ENCODE measurements around the gene SLC44A1.
A peak's percentile ranks its signal among the peaks of the same experiment; 100 is the strongest.
"Not testable (repeated sequence)": the region's sequence is repeated elsewhere in the genome, so short reads cannot be mapped to it uniquely, and the experiment has no call there.

Gene SLC44A1

DNA sequence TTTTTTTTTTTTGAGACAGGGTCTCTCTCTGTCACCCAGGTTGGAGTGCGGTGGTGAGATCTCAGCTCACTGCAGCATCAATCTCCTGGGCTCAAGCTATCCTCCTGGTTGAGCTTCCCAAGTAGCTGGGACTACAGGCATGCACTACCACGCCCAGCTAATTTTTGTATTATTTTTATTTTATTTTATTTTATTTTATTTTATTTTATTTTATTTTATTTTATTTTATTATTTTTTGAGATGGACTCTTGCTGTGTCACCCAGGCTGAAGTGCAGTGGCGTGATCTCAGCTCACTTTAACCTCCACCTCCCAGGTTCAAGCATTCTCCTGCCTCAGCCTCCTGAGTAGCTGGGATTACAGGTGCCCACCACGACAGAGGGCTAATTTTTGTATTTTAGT, 12.1 kb downstream of the SLC44A1 start:
- H3K4me3 ChIP-seq (ENCODE audit: low read length); H3K36me3 ChIP-seq (ENCODE audit: insufficient read depth, low read depth, low read length); H3K27me3 ChIP-seq (ENCODE audit: insufficient read depth, low read length); H3K27ac ChIP-seq (ENCODE audit: low read length); H3K9me3 ChIP-seq (ENCODE audit: insufficient read depth, low read depth, low read length); H3K9ac ChIP-seq (ENCODE audit: low read depth, low read length): not testable (repeated sequence)
- peaks cover 30% of the 10 kb centered on the region for H3K4me1 ChIP-seq (ENCODE audit: insufficient read depth, low read length)

DNA sequence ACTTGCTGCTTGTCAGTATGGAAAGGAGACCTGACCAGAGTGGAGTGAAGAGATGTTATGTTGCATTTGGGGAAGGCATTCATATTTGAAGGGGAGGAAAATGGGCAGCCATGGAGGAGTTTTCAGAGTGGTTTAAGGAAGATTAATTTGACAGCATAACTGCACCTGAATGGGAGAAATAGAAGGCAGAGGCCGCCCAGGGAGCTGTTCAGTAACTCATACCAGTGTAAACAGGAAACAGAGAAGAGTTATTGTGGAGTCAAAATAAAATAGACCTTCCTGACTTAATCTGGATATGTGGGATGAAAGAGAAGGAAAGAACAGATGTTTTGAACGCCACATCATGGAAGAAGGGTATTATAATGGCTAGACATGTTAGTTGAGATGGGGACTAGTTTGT, 13.4 kb downstream of the SLC44A1 start:
- Histone ChIP-seq H3K4me3 (ENCODE audit: low read length) (no peak overlapping the region), H3K9ac (ENCODE audit: low read depth, low read length) (no peak overlapping the region)

GRCh38 chr9:105258225-105258737, 13.8 kb downstream of the SLC44A1 start:
- Histone ChIP-seq H3K27ac (ENCODE audit: low read length) (no peak overlapping the region), H3K27me3 (ENCODE audit: insufficient read depth, low read length) (no peaks in the 10 kb centered on the region), H3K9ac (ENCODE audit: low read depth, low read length) (no peak overlapping the region), H3K4me1 (ENCODE audit: insufficient read depth, low read length) (peaks cover 23% of the 10 kb centered on the region), H3K9me3 (ENCODE audit: insufficient read depth, low read depth, low read length) (no peaks in the 10 kb centered on the region), H3K4me3 (ENCODE audit: low read length) (no peak overlapping the region), H3K36me3 (ENCODE audit: insufficient read depth, low read depth, low read length) (no peaks in the 10 kb centered on the region)

More for the DNA sequence above, 13.4 kb downstream of the SLC44A1 start:
- Histone ChIP-seq H3K4me1 (ENCODE audit: insufficient read depth, low read length) (peaks cover 23% of the 10 kb centered on the region), H3K27ac (ENCODE audit: low read length) (no peak overlapping the region), H3K27me3 (ENCODE audit: insufficient read depth, low read length) (no peaks in the 10 kb centered on the region), H3K9me3 (ENCODE audit: insufficient read depth, low read depth, low read length) (no peaks in the 10 kb centered on the region), H3K36me3 (ENCODE audit: insufficient read depth, low read depth, low read length) (no peaks in the 10 kb centered on the region)

DNA sequence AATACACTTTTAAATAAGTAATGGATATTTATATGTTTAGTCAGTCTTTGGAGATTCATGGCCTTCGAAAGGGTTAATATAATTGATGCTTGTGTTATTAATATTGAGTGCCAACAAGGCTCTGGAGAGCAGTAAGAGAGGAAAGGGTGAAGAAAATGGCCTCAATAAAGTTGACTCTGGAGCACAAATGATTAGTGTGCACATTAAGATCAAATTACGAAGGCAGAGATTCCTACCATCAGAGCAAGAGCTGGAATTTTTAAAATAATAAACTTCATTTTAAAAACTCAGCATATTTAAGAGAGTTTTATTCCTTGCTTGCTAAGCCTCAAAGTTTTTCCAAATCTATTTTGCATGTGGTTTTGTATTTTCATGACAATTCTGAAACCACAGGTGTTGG, 14.8 kb downstream of the SLC44A1 start:
- Histone ChIP-seq H3K36me3 (ENCODE audit: insufficient read depth, low read depth, low read length) (no peaks in the 10 kb centered on the region), H3K4me3 (ENCODE audit: low read length) (no peak overlapping the region), H3K4me1 (ENCODE audit: insufficient read depth, low read length) (peaks cover 19% of the 10 kb centered on the region), H3K27me3 (ENCODE audit: insufficient read depth, low read length) (no peaks in the 10 kb centered on the region), H3K9me3 (ENCODE audit: insufficient read depth, low read depth, low read length) (no peaks in the 10 kb centered on the region), H3K9ac (ENCODE audit: low read depth, low read length) (no peak overlapping the region), H3K27ac (ENCODE audit: low read length) (no peak overlapping the region)

GRCh38 chr9:105259731-105260612, 15.5 kb downstream of the SLC44A1 start:
- Histone ChIP-seq H3K4me1 (ENCODE audit: insufficient read depth, low read length) (peaks cover 15% of the 10 kb centered on the region), H3K9ac (ENCODE audit: low read depth, low read length) (no peak overlapping the region), H3K27ac (ENCODE audit: low read length) (no peak overlapping the region), H3K4me3 (ENCODE audit: low read length) (0 out of 2 replicates have a peak overlapping the region, but pooled peaks have one; percentile 6), H3K9me3 (ENCODE audit: insufficient read depth, low read depth, low read length) (no peaks in the 10 kb centered on the region), H3K27me3 (ENCODE audit: insufficient read depth, low read length) (no peaks in the 10 kb centered on the region), H3K36me3 (ENCODE audit: insufficient read depth, low read depth, low read length) (no peaks in the 10 kb centered on the region)

DNA sequence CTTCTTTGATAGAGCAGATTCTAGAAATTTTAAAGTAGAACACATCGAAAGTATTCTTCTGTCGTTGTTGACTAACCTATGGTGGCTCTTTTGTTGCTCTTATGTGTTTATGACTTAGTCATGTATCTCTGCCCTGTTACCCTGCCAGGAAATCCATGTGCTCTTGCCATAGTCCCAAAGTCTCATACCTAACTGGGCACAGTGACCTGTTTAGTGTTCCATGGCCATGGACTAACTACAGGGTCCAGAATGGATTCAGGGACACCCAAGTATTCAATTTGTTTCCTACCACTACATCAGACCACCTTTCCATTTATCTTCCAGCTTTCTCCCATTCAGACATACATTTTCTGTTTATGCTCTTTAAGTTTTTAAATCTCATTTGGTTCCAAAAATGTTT, 18.0 kb downstream of the SLC44A1 start:
- H3K4me3 ChIP-seq (ENCODE audit: low read length), result no peak overlapping the region
- H3K4me1 ChIP-seq (ENCODE audit: insufficient read depth, low read length), result peaks cover 15% of the 10 kb centered on the region
- no peaks in the 10 kb centered on the region for H3K36me3 ChIP-seq (ENCODE audit: insufficient read depth, low read depth, low read length)
- H3K9ac ChIP-seq (ENCODE audit: low read depth, low read length), result no peak overlapping the region
- no peaks in the 10 kb centered on the region for H3K27me3 ChIP-seq (ENCODE audit: insufficient read depth, low read length)
- no peak overlapping the region for H3K27ac ChIP-seq (ENCODE audit: low read length)
- no peaks in the 10 kb centered on the region for H3K9me3 ChIP-seq (ENCODE audit: insufficient read depth, low read depth, low read length)

GRCh38 chr9:105264380-105264779, 19.9 kb downstream of the SLC44A1 start:
- Histone ChIP-seq H3K9me3 (ENCODE audit: insufficient read depth, low read depth, low read length) (no peaks in the 10 kb centered on the region), H3K36me3 (ENCODE audit: insufficient read depth, low read depth, low read length) (no peaks in the 10 kb centered on the region), H3K4me3 (ENCODE audit: low read length) (no peak overlapping the region), H3K27ac (ENCODE audit: low read length) (no peak overlapping the region), H3K4me1 (ENCODE audit: insufficient read depth, low read length) (peaks cover 10% of the 10 kb centered on the region), H3K9ac (ENCODE audit: low read depth, low read length) (no peak overlapping the region), H3K27me3 (ENCODE audit: insufficient read depth, low read length) (no peaks in the 10 kb centered on the region)

DNA sequence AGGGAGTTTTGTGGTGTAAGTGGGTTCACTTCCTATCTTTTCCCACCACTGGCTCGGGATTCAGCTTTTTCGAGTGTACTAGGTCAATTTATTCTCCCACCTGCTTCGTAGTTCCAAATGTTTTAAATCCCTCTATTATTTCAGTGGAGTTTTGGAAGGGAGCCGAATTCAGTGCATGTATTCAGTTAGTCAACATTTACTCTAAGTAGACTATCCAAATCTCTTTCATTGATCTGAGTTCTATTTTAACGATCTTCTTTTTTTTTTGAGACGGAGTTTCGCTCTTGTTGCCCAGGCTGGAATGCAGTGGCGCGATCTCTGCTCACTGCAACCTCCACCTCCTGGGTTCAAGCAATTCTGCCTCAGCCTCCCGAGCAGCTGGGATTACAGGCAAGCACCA, 23.8 kb downstream of the SLC44A1 start:
- not testable (repeated sequence) for H3K9ac ChIP-seq (ENCODE audit: low read depth, low read length); H3K4me1 ChIP-seq (ENCODE audit: insufficient read depth, low read length); H3K36me3 ChIP-seq (ENCODE audit: insufficient read depth, low read depth, low read length)

GRCh38 chr9:105269593-105269992, 25.1 kb downstream of the SLC44A1 start:
- H3K36me3 ChIP-seq (ENCODE audit: insufficient read depth, low read depth, low read length), result no peaks in the 10 kb centered on the region
- no peaks in the 10 kb centered on the region for H3K27me3 ChIP-seq (ENCODE audit: insufficient read depth, low read length)
- H3K4me3 ChIP-seq (ENCODE audit: low read length), result no peak overlapping the region
- no peak overlapping the region for H3K9ac ChIP-seq (ENCODE audit: low read depth, low read length)
- no peaks in the 10 kb centered on the region for H3K9me3 ChIP-seq (ENCODE audit: insufficient read depth, low read depth, low read length)
- no peak overlapping the region for H3K27ac ChIP-seq (ENCODE audit: low read length)
- no peaks in the 10 kb centered on the region for H3K4me1 ChIP-seq (ENCODE audit: insufficient read depth, low read length)

More for the DNA sequence above, 23.8 kb downstream of the SLC44A1 start:
- H3K4me3 ChIP-seq (ENCODE audit: low read length); H3K9me3 ChIP-seq (ENCODE audit: insufficient read depth, low read depth, low read length); H3K27ac ChIP-seq (ENCODE audit: low read length); H3K27me3 ChIP-seq (ENCODE audit: insufficient read depth, low read length): not testable (repeated sequence)

GRCh38 chr9:105270711-105271110, 26.3 kb downstream of the SLC44A1 start:
- Histone ChIP-seq H3K27me3 (ENCODE audit: insufficient read depth, low read length) (no peaks in the 10 kb centered on the region), H3K9me3 (ENCODE audit: insufficient read depth, low read depth, low read length) (no peaks in the 10 kb centered on the region), H3K27ac (ENCODE audit: low read length) (no peak overlapping the region), H3K9ac (ENCODE audit: low read depth, low read length) (no peak overlapping the region), H3K36me3 (ENCODE audit: insufficient read depth, low read depth, low read length) (no peaks in the 10 kb centered on the region), H3K4me3 (ENCODE audit: low read length) (no peak overlapping the region), H3K4me1 (ENCODE audit: insufficient read depth, low read length) (no peaks in the 10 kb centered on the region)

DNA sequence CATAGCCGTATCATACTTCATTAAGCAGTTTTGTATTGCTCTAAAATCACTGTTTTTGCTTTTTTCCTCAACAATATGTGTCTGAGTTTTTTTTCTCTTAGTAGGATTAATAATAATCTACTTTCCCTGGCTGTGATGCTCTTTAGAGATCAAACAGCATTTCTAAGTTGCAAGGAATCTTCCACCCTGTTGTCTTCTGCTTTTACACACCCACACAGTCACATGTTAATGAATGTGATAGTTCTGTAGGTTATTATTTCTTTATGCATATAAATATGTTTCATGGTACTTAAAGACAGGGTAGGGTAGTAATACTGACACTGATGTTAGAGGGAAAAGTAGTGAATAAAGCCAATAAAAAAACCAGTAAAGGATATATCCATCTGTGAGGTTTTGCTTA, 29.3 kb downstream of the SLC44A1 start:
- H3K9me3 ChIP-seq (ENCODE audit: insufficient read depth, low read depth, low read length), result no peaks in the 10 kb centered on the region
- H3K27me3 ChIP-seq (ENCODE audit: insufficient read depth, low read length), result no peaks in the 10 kb centered on the region
- no peak overlapping the region for H3K9ac ChIP-seq (ENCODE audit: low read depth, low read length)
- H3K27ac ChIP-seq (ENCODE audit: low read length), result no peak overlapping the region
- no peaks in the 10 kb centered on the region for H3K4me1 ChIP-seq (ENCODE audit: insufficient read depth, low read length)
- no peaks in the 10 kb centered on the region for H3K36me3 ChIP-seq (ENCODE audit: insufficient read depth, low read depth, low read length)
- no peak overlapping the region for H3K4me3 ChIP-seq (ENCODE audit: low read length)

- Histone ChIP-seq H3K4me1 (ENCODE audit: insufficient read depth, low read length) (no peaks in the 10 kb centered on the region), H3K9ac (ENCODE audit: low read depth, low read length) (no peak overlapping the region), H3K27me3 (ENCODE audit: insufficient read depth, low read length) (no peaks in the 10 kb centered on the region), H3K4me3 (ENCODE audit: low read length) (no peak overlapping the region), H3K27ac (ENCODE audit: low read length) (no peak overlapping the region), H3K9me3 (ENCODE audit: insufficient read depth, low read depth, low read length) (no peaks in the 10 kb centered on the region), H3K36me3 (ENCODE audit: insufficient read depth, low read depth, low read length) (no peaks in the 10 kb centered on the region)
These were observed 30.7 kb downstream of the SLC44A1 start for GRCh38 chr9:105275111-105275510.
